AG04450 (cell line): ENCODE results near the gene SCIN. TPM values are rescaled to one million over a fixed set of nuclear protein-coding genes. Genes with fewer than 3 reads are reported as not detected.

Experiments
- CTCF ChIA-PET: fragments of 300-600, 350-600 bp; formaldehyde crosslinking; extraction: SDS; loops from one replicate; lab custom pipeline; 2022; ENCODE audit warnings: antibody characterized with exemption, inconsistent platforms; lab: Charles Lee
- POLR2A ChIA-PET: fragments of 350-600 bp; formaldehyde crosslinking; extraction: SDS; loops from one replicate; lab custom pipeline; 2021; ENCODE audit warnings: antibody characterized with exemption, inconsistent platforms; lab: Yijun Ruan, JAX
- DNase-seq: peaks from one replicate; pipeline ENCODE4 v3.0.0-alpha.2; 2011; ENCODE audit warnings: low read depth, low spot score
- H3K27ac ChIP-seq: one replicate; pipeline ENCODE4 v1.5.1; 2012; ENCODE audit warnings: low read depth, low read length, control low read depth
- H3K27me3 ChIP-seq: one replicate; pipeline ENCODE4 v1.6.0; 2012; ENCODE audit warnings: low read length; ENCODE audit not compliant: control insufficient read depth, insufficient read depth
- H3K4me3 ChIP-seq: 2 replicates; pipeline ENCODE4 v1.5.1; 2011; ENCODE audit warnings: mild to moderate bottlenecking, low read depth, low read length, control low read depth
- H3K9me3 ChIP-seq: 2 replicates; pipeline ENCODE4 v1.5.1; 2012; ENCODE audit warnings: low read length; ENCODE audit not compliant: control insufficient read depth, insufficient read depth
- polyA plus RNA-seq: library from polyadenylated mRNA; depleted of rRNA; stranded (reverse); fragments of >200 nt; gene quantifications from 2 replicates; pipeline ENCODE4 v1.2.3, GENCODE V29; 2011
- TF ChIP-seq, protein P1 (sequence below): IDR thresholded peaks from 2 replicates; pipeline ENCODE4 v1.5.1; 2011; ENCODE audit warnings: low read depth, low read length, control low read depth, inconsistent platforms

Gene SCIN
- polyA plus RNA-seq, 1 experiment = not detected

DNA sequence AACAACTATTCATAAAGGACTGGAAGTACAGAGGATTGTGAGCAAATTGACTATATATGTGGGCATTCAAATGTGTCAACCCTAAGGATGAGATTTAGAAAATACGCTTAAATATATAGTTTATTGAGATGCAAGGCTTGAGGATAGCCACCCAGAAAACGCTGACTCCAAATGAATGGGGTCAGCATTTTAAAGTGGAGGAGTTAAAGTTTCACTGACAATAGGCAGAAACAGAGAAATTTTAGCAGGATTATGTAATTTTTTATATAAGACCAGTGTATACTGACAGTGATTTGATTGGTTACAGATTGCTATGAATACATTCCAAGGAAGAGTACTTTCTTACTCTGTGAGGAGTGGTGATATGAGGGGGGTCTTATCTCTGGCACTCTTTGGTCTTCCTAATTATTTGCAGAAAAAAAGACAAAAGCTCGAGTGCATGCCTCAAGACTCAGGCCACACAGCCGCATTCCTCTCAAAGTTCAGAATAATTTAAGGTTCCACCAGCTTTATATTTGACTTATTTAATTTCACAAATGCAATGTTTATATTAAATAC, 78.3 kb downstream of the SCIN start:
- H3K27me3 ChIP-seq = no peaks in the 10 kb centered on the region
- H3K27ac ChIP-seq = no peak overlapping the region
- H3K4me3 ChIP-seq = no peak overlapping the region
- no peaks in the 10 kb centered on the region for H3K9me3 ChIP-seq
- ChIA-PET CTCF (interaction anchor here (0.8 to 3.3 kb wide), 2 partner anchors 10 to 38 kb away, joined by 6 to 18 read pairs; partner anchors contain the start of gene ARL4A), POLR2A (no interaction called here)
- DNase-seq = no peak
- TF ChIP-seq, protein P1, sequence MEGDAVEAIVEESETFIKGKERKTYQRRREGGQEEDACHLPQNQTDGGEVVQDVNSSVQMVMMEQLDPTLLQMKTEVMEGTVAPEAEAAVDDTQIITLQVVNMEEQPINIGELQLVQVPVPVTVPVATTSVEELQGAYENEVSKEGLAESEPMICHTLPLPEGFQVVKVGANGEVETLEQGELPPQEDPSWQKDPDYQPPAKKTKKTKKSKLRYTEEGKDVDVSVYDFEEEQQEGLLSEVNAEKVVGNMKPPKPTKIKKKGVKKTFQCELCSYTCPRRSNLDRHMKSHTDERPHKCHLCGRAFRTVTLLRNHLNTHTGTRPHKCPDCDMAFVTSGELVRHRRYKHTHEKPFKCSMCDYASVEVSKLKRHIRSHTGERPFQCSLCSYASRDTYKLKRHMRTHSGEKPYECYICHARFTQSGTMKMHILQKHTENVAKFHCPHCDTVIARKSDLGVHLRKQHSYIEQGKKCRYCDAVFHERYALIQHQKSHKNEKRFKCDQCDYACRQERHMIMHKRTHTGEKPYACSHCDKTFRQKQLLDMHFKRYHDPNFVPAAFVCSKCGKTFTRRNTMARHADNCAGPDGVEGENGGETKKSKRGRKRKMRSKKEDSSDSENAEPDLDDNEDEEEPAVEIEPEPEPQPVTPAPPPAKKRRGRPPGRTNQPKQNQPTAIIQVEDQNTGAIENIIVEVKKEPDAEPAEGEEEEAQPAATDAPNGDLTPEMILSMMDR = no peak

DNA sequence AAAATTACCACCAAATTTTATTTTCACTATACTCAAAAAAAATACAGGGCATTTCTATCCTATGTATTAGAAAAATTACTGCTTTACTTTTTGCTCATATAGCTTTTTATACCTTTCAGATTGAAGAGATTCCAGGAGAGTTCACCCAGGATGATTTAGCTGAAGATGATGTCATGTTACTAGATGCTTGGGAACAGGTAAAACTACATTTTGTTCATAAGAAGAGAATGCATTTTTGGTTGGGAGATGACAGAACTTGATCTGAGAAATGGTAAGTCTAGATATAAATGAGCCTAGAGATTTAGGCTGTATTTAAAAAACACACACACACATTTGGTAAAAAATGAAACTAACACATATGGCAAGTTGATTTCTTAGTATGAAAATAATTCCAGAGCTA, 78.8 kb downstream of the SCIN start:
- Histone ChIP-seq H3K4me3 (no peak overlapping the region), H3K9me3 (no peaks in the 10 kb centered on the region), H3K27me3 (no peaks in the 10 kb centered on the region), H3K27ac (no peak overlapping the region)
- CTCF ChIA-PET = interaction anchor here (0.6 to 3.3 kb wide), 2 partner anchors 38 to 42 kb away, joined by 4 to 18 read pairs; partner anchors contain the start of gene ARL4A
- POLR2A ChIA-PET = no interaction called here
- DNase-seq = no peak
- TF ChIP-seq, protein P1 = no peak

DNA sequence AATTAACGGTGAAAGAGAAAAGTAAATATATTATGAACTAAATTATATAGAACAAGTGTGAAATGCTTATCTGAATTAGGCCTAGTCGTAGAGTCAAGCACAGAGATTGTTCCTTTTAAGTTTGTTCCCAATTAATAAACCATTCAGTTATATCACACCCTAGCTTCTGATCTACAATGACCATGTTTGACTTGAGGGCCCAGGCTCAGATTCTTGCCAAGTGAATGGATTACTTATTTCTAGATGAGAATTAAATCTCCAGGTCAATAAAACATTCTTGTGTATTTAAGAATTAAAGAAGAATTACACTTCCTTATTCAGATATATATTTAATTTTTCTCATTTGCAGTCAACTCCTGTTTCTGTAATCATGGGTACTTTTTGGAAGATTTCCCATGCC, 79.6 kb downstream of the SCIN start:
- no peak for DNase-seq
- H3K4me3 ChIP-seq = no peak overlapping the region
- TF ChIP-seq, protein P1 = no peak
- CTCF ChIA-PET = interaction anchor here (0.6 to 3.3 kb wide), 2 partner anchors 37 to 41 kb away, joined by 4 to 18 read pairs; partner anchors contain the start of gene ARL4A
- no peak overlapping the region for H3K27ac ChIP-seq
- no peaks in the 10 kb centered on the region for H3K27me3 ChIP-seq
- no peaks in the 10 kb centered on the region for H3K9me3 ChIP-seq
- POLR2A ChIA-PET = no interaction called here

DNA sequence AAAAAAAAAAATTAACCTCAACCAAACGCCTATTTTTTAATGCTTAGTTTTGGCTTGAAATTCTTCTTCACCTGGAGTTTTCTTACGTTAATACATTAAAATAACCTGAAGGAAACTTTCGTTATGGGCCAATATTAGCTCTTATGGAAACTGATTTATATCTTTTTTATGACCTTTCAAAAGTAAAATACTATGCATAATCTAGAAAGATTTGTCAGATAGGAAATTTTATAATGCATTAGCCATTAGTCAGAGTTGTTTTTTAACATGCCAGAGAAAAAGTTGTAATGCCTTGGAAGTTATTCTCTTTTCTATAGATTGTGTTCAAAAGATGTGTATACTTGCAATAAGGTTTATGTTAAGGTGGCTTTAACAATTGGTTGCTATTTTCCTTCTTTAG, 82.6 kb downstream of the SCIN start:
- ChIA-PET POLR2A (interaction anchor here (0.7 kb wide), 1 partner anchor 17 kb away, joined by 7 read pairs; no protein-coding TSS in a partner anchor), CTCF (interaction anchor here (1.1 kb wide), 1 partner anchor 14 kb away, joined by 4 read pairs; no protein-coding TSS in a partner anchor)
- no peaks in the 10 kb centered on the region for H3K27me3 ChIP-seq
- no peaks in the 10 kb centered on the region for H3K9me3 ChIP-seq
- no peak overlapping the region for H3K27ac ChIP-seq
- H3K4me3 ChIP-seq = no peak overlapping the region
- DNase-seq = no peak
- TF ChIP-seq, protein P1 = no peak

DNA sequence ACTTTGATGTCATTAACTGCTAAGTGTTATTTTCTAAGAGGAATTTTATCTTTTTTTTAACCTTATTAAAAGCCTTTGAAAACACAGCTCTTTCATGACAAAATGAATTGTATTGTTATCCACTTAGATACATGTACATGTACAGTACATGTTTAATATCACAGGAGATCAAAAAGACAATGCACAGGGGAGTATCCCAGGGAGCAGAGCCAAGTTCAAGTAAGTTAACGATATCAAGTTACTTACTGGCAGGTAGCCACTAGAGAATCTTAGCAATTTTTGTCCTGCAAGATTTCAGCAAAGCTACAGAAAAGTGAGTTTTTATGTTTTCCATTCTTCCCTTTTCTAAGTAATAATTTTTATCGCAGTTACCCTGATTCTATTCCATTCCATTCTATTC, 83.0 kb downstream of the SCIN start:
- TF ChIP-seq, protein P1 = no peak
- Histone ChIP-seq H3K9me3 (no peaks in the 10 kb centered on the region), H3K4me3 (no peak overlapping the region), H3K27me3 (no peaks in the 10 kb centered on the region), H3K27ac (no peak overlapping the region)
- ChIA-PET POLR2A (interaction anchor here (0.7 kb wide), 1 partner anchor 17 kb away, joined by 7 read pairs; no protein-coding TSS in a partner anchor), CTCF (interaction anchor here (1.1 kb wide), 1 partner anchor 15 kb away, joined by 4 read pairs; no protein-coding TSS in a partner anchor)
- DNase-seq = no peak
